GM12878 (cell line): ENCODE measurements around the gene TPK1. TPM values are rescaled to one million over a fixed set of nuclear protein-coding genes. Genes with fewer than 3 reads are reported as not detected.
"Not testable (repeated sequence)": the region's sequence is repeated elsewhere in the genome, so short reads cannot be mapped to it uniquely, and the experiment has no call there.

ENCODE experiments used
- ATAC-seq: fragments of 200-7000 bp; cut with Tn5 transposase; 3 replicates; pipeline ENCODE4 v1.9.1; 2020; ENCODE audit warnings: mild to moderate bottlenecking, moderate library complexity
- BruUV-seq: library from RNA; stranded (reverse); fragments of 400-500 nt; replicated peaks from 2 replicates; lab custom pipeline; 2021; lab: Mats Ljungman, UMichigan
- CTCF ChIA-PET: fragments of 300-600 bp; sonication (Branson Sonifier 250); formaldehyde crosslinking; extraction: SDS; loops from one replicate; lab custom pipeline; 2021; ENCODE audit warnings: inconsistent platforms; lab: Yijun Ruan, JAX
- POLR2A ChIA-PET: fragments of 350-600 bp; formaldehyde crosslinking; extraction: SDS; loops from one replicate; lab custom pipeline; 2021; ENCODE audit warnings: inconsistent platforms; lab: Charles Lee
- RAD21 ChIA-PET: fragments of 300-600 bp; sonication (Branson Sonifier 250); formaldehyde crosslinking; loops from one replicate; lab custom pipeline; 2023; ENCODE audit warnings: antibody characterized with exemption; ENCODE audit not compliant: unreplicated experiment; lab: Charles Lee
- SMC1A ChIA-PET: fragments of 300-600 bp; sonication (Branson Sonifier 250); formaldehyde crosslinking; loops from one replicate; lab custom pipeline; 2023; ENCODE audit not compliant: unreplicated experiment, uncharacterized antibody; lab: Charles Lee
- DNase-seq: peaks from one replicate; pipeline ENCODE4 v3.0.0-alpha.2; 2011; ENCODE audit warnings: low read depth, low spot score
- FAIRE-seq: peaks from 3 replicates; lab custom pipeline; 2011; peaks lifted over from hg19 to GRCh38; lab: Jason Lieb, UNC
- H2AFZ ChIP-seq: 2 replicates; pipeline ENCODE4 v1.6.0; 2011; ENCODE audit warnings: low read depth, low read length, control low read depth; ENCODE audit not compliant: control insufficient read depth
- H3K27ac ChIP-seq: 2 replicates; pipeline ENCODE4 v1.5.1; 2011; ENCODE audit warnings: control low read depth; ENCODE audit not compliant: control insufficient read depth, insufficient read depth
- H3K27me3 ChIP-seq, 2 experiments: replicated peaks in 1 of 2; 2 replicates each; pipeline versions ENCODE4 v1.6.0 to v1.6.1; 2011; ENCODE audit warnings: low read length in 1 of 2; ENCODE audit not compliant: control insufficient read depth in 2 of 2, insufficient read depth in 2 of 2
- H3K36me3 ChIP-seq, 2 experiments: 2 replicates each; pipeline ENCODE4 v1.5.1; 2011; ENCODE audit warnings: low read length in 1 of 2; ENCODE audit not compliant: control insufficient read depth in 2 of 2, insufficient read depth in 2 of 2
- H3K4me1 ChIP-seq: 2 replicates; pipeline ENCODE4 v1.6.1; 2011; ENCODE audit warnings: mild to moderate bottlenecking, low read length, moderate library complexity, mixed read lengths; ENCODE audit not compliant: control insufficient read depth, insufficient read depth
- H3K4me2 ChIP-seq: 2 replicates; pipeline ENCODE4 v1.6.0; 2011; ENCODE audit warnings: control low read depth; ENCODE audit not compliant: control insufficient read depth, insufficient read depth
- H3K4me3 ChIP-seq: fragments of 200-600 bp; sonication (generic); 2 replicates; pipeline ENCODE4 v1.5.1; 2016
- H3K79me2 ChIP-seq: 2 replicates; pipeline ENCODE4 v1.6.0; 2011; ENCODE audit warnings: low read length; ENCODE audit not compliant: control insufficient read depth, insufficient read depth
- H3K9ac ChIP-seq: 2 replicates; pipeline ENCODE4 v1.8.0; 2011; ENCODE audit warnings: low read length, control low read depth, mixed read lengths; ENCODE audit not compliant: control insufficient read depth, insufficient read depth
- H3K9me3 ChIP-seq: replicated peaks from 3 replicates; pipeline ENCODE4 v1.5.1; 2011; ENCODE audit warnings: mild to moderate bottlenecking, low read length; ENCODE audit not compliant: control insufficient read depth, insufficient read depth
- H4K20me1 ChIP-seq: 2 replicates; pipeline ENCODE4 v1.6.0; 2011; ENCODE audit not compliant: control insufficient read depth, insufficient read depth
- BHLHE40 ChIP-seq, 2 experiments: fragments of 450-650 bp in 1 of 2; IDR thresholded peaks; 2 replicates each; pipeline ENCODE4 v1.6.1; 2011 to 2017; ENCODE audit warnings: low read depth in 2 of 2, borderline replicate concordance in 1 of 2, improper control_type of control experiment in 1 of 2, low read length in 1 of 2, mild to moderate bottlenecking in 1 of 2
- EP300 ChIP-seq, 2 experiments: fragments of 150-350 bp in 1 of 2; IDR thresholded peaks; 2 replicates each; pipeline ENCODE4 v1.6.1; 2011 to 2012; ENCODE audit warnings: low read depth in 2 of 2, low read length in 2 of 2, borderline replicate concordance in 1 of 2, improper control_type of control experiment in 1 of 2, inconsistent platforms in 1 of 2; ENCODE audit not compliant: control insufficient read depth in 1 of 2
- MTA2 ChIP-seq: fragments of 450-650 bp; IDR thresholded peaks from 2 replicates; pipeline ENCODE4 v1.6.1; 2016; ENCODE audit warnings: low read depth, mild to moderate bottlenecking, moderate library complexity
- NBN ChIP-seq: fragments of 450-650 bp; IDR thresholded peaks from 2 replicates; pipeline ENCODE4 v1.6.1; 2016
- NFIC ChIP-seq: IDR thresholded peaks from 2 replicates; pipeline ENCODE4 v1.6.1; 2012; ENCODE audit warnings: low read depth, mild to moderate bottlenecking, inconsistent platforms, low read length, moderate library complexity
- POLR2AphosphoS2 ChIP-seq: IDR thresholded peaks from 2 replicates; pipeline ENCODE4 v1.6.1; 2011; ENCODE audit warnings: low read depth, mild to moderate bottlenecking, low read length, improper control_type of control experiment, moderate library complexity
- RAD21 ChIP-seq: IDR thresholded peaks from 2 replicates; pipeline ENCODE4 v1.6.1; 2011; ENCODE audit warnings: mild to moderate bottlenecking, low read depth, low read length, moderate library complexity; ENCODE audit not compliant: insufficient read depth
- RAD51 ChIP-seq: fragments of 450-650 bp; IDR thresholded peaks from 2 replicates; pipeline ENCODE4 v1.6.1; 2016; ENCODE audit warnings: moderate library complexity, mild to moderate bottlenecking, inconsistent platforms
- RELA ChIP-seq: fragments of 450-650 bp; IDR thresholded peaks from 2 replicates; pipeline ENCODE4 v1.8.0; 2014; ENCODE audit warnings: borderline replicate concordance; ENCODE audit not compliant: partially characterized antibody
- SUPT20H ChIP-seq: IDR thresholded peaks from 2 replicates; pipeline ENCODE4 v1.6.1; 2011; ENCODE audit warnings: low read depth, mild to moderate bottlenecking, low read length, moderate library complexity, borderline replicate concordance; ENCODE audit not compliant: control insufficient read depth
- WGBS: methylation state at CpG from one replicate; pipeline ENCODE4 v1.1.6; 2016; ENCODE audit warnings: low lambda C conversion rate; ENCODE audit not compliant: insufficient replicate concordance, insufficient coverage; ENCODE audit errors: missing lambda C conversion rate; 5-methylcytosine and 5-hydroxymethylcytosine counted together
- in situ Hi-C: fragments of 300-500 bp; cut with MboI; formaldehyde crosslinking; loops from 9 replicates; pipeline ENCODE4 v1.14.3; 2018; ENCODE audit warnings: mixed read lengths
- intact Hi-C: fragments of 100-400 bp; cut with micrococcal nuclease; formaldehyde crosslinking; loops from one replicate; pipeline ENCODE4 v1.14.2; 2022; ENCODE audit not compliant: unreplicated experiment
- polyA plus RNA-seq, 11 experiments: library from polyadenylated mRNA; depleted of rRNA in 4 of 11; unstranded in 6 of 11; stranded (reverse) in 5 of 11; fragments of >200 nt; fragmentation: Nextera tagmentation in 4 of 11; fragmentation: Illumina TruSeq in 1 of 11; extraction: Ambion mirVana in 4 of 11; extraction: Trizol in 1 of 11; gene quantifications; 1 replicate in 1 of 11; 2 replicates in 10 of 11; pipeline versions ENCODE4 v1.2.1 to v1.2.3, GENCODE V29; 2011 to 2016; ENCODE audit warnings: inconsistent platforms in 2 of 11, missing spikeins in 2 of 11, low read depth in 1 of 11
- total RNA-seq, 4 experiments: library from RNA; depleted of rRNA in 3 of 4; stranded (reverse); fragments of >200 nt in 3 of 4; fragmentation: Illumina TruSeq in 1 of 4; extraction: Trizol in 1 of 4; gene quantifications; 2 replicates each; pipeline versions ENCODE4 v1.2.1 to v1.2.3, GENCODE V29; 2013 to 2021
- TF ChIP-seq, protein P1 (sequence below): fragments of 450-650 bp; IDR thresholded peaks from 2 replicates; pipeline ENCODE4 v1.6.1; 2017; ENCODE audit warnings: mild to moderate bottlenecking
- TF ChIP-seq, protein P2 (sequence below): fragments of 450-650 bp; IDR thresholded peaks from 2 replicates; pipeline ENCODE4 v1.6.1; 2016; ENCODE audit warnings: mild to moderate bottlenecking

TPK1 gene
- total and polyA plus RNA-seq, 10 of the 15 experiments (the other 5 are each of a cell fraction or from before 2014, with no cell fraction given) = 7.1 to 19.0 (median 9.3) TPM

DNA sequence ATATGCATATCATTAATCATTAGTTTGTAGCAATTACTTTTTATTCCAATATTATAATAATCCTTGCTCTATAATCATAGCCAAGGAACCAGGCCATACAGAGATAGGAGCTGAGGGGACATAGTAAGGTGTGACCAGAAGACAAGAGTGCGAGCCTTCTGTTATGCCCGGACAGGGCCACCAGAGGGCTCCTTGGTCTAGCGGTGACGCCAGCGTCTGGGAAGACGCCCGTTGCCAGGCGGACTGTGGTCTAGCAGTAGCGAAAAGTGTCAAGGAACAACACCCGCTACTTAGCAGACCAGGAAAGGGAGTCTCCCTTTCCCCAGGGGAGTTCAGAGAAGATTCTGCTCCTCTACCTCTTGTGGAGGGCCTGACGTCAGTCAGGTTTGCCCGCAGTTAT lies 109.0 kb downstream of the TPK1 start:
- RAD21 ChIA-PET, DNase-seq, H3K4me3 ChIP-seq, H3K27me3 ChIP-seq, SMC1A ChIA-PET, BruUV-seq, H3K79me2 ChIP-seq, H3K4me2 ChIP-seq, H3K27ac ChIP-seq, FAIRE-seq, H3K9ac ChIP-seq, POLR2A ChIA-PET, intact Hi-C loops, H4K20me1 ChIP-seq: not testable (repeated sequence)
- in situ Hi-C loops = loop anchor here (25.0 kb wide), 1 partner anchor 1360 kb away; no protein-coding TSS in a partner anchor
- TF ChIP-seq RAD21 = 0 out of 2 replicates have a peak, but pooled peaks have one; percentile 4
- TF ChIP-seq, protein P1, sequence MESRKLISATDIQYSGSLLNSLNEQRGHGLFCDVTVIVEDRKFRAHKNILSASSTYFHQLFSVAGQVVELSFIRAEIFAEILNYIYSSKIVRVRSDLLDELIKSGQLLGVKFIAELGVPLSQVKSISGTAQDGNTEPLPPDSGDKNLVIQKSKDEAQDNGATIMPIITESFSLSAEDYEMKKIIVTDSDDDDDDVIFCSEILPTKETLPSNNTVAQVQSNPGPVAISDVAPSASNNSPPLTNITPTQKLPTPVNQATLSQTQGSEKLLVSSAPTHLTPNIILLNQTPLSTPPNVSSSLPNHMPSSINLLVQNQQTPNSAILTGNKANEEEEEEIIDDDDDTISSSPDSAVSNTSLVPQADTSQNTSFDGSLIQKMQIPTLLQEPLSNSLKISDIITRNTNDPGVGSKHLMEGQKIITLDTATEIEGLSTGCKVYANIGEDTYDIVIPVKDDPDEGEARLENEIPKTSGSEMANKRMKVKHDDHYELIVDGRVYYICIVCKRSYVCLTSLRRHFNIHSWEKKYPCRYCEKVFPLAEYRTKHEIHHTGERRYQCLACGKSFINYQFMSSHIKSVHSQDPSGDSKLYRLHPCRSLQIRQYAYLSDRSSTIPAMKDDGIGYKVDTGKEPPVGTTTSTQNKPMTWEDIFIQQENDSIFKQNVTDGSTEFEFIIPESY = peak; percentile 78; the same call in 1 of the 2 replicates
- TF ChIP-seq, all 136 proteins: peak for 2; not testable (repeated sequence) for 134
- H3K4me1 ChIP-seq, H3K9me3 ChIP-seq, CTCF ChIA-PET, H3K36me3 ChIP-seq, ATAC-seq, H2AFZ ChIP-seq: not testable (repeated sequence)
- 93% methylated on average over 5 of the region's 12 CpGs for WGBS

DNA sequence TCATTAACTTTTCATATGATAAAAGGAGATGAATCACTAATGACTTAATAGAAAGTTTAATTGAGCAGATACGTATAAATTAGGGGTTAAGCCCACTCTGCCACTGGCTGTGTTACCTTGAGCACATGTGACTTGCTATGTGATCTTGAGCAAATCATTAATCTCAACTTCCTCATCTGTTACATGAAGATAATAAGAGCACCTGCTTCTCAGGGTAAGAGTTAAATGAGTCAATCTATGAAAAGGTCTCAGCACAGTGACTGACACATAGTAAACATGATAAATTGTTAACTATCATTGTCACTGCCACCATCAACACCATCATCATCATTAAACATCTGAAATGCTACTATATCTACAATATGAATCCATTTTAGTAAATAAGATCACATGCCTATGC lies 110.8 kb downstream of the TPK1 start:
- FAIRE-seq (no peak), ATAC-seq (peak; percentile 98), DNase-seq (no peak)
- Histone ChIP-seq H3K4me1 (no peaks in the 10 kb centered on the region), H3K9me3 (no peaks in the 10 kb centered on the region), H4K20me1 (no peaks in the 10 kb centered on the region), H3K9ac (no peak overlapping the region), H3K4me3 (no peak overlapping the region), H2AFZ (no peak overlapping the region), H3K27me3 (no peaks in the 10 kb centered on the region), H3K27ac (no peak overlapping the region), H3K79me2 (no peaks in the 10 kb centered on the region), H3K4me2 (no peak overlapping the region), H3K36me3 (no peaks in the 10 kb centered on the region)
- POLR2A ChIA-PET = no interaction called here
- intact Hi-C loops (no loop called here), in situ Hi-C loops (loop anchor here (25.0 kb wide), 1 partner anchor 1362 kb away; no protein-coding TSS in a partner anchor)
- no TSS peak for BruUV-seq
- RAD21 ChIA-PET = no interaction called here
- WGBS = 42% methylated on average over 1 of the region's 1 CpG
- CTCF ChIA-PET = no interaction called here
- SMC1A ChIA-PET = no interaction called here
- no peak for TF ChIP-seq SUPT20H
- TF ChIP-seq NBN = no peak
- TF ChIP-seq POLR2AphosphoS2 = no peak
- no peak; a peak in 1 of 4 replicates for TF ChIP-seq BHLHE40 (IDR thresholded peaks at IDR 0.05; ENCODE audit: borderline replicate concordance in 1 of 2, low read depth in 2 of 2, low read length in 1 of 2)
- TF ChIP-seq MTA2 = peak; percentile 56; the same call in 1 of the 2 replicates
- TF ChIP-seq, protein P2, sequence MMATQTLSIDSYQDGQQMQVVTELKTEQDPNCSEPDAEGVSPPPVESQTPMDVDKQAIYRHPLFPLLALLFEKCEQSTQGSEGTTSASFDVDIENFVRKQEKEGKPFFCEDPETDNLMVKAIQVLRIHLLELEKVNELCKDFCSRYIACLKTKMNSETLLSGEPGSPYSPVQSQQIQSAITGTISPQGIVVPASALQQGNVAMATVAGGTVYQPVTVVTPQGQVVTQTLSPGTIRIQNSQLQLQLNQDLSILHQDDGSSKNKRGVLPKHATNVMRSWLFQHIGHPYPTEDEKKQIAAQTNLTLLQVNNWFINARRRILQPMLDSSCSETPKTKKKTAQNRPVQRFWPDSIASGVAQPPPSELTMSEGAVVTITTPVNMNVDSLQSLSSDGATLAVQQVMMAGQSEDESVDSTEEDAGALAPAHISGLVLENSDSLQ = peak; percentile 88
- peak; percentile 75 for TF ChIP-seq RAD51
- no peak for TF ChIP-seq RELA
- peak in 1 of 2 experiments; percentile 36; a peak in 1 of 4 replicates for TF ChIP-seq EP300 (IDR thresholded peaks at IDR 0.05; ENCODE audit: borderline replicate concordance in 1 of 2, control insufficient read depth in 1 of 2, low read depth in 2 of 2, low read length in 2 of 2)
- no peak for TF ChIP-seq NFIC
